SJSA1 (cell line): ENCODE measurements around the gene HNRNPAB. TPM values are rescaled to one million over a fixed set of nuclear protein-coding genes. Genes with fewer than 3 reads are reported as not detected.
"Not testable (repeated sequence)": the region's sequence is repeated elsewhere in the genome, so short reads cannot be mapped to it uniquely, and the experiment has no call there.

ENCODE experiments used
- DNase-seq, 2 experiments: peaks; one replicate each; pipeline ENCODE4 v3.0.0-alpha.2; 2015 to 2020; ENCODE audit warnings: low spot score in 2 of 2, low read depth in 1 of 2
- H3K27ac ChIP-seq: fragments of 250-450 bp; sonication (Bioruptor Pico); 2 replicates; pipeline ENCODE4 v1.5.1; 2020; ENCODE audit warnings: mild to moderate bottlenecking, moderate library complexity
- H3K27me3 ChIP-seq: fragments of 250-450 bp; sonication (Bioruptor Pico); replicated peaks from 2 replicates; pipeline ENCODE4 v1.5.1; 2020; ENCODE audit warnings: mild to moderate bottlenecking, moderate library complexity
- H3K36me3 ChIP-seq: fragments of 250-450 bp; sonication (Bioruptor Pico); 2 replicates; pipeline ENCODE4 v1.5.1; 2020; ENCODE audit warnings: mild to moderate bottlenecking
- H3K4me1 ChIP-seq: fragments of 250-450 bp; sonication (Bioruptor Pico); replicated peaks from 2 replicates; pipeline ENCODE4 v1.6.1; 2021; ENCODE audit warnings: mild to moderate bottlenecking
- H3K4me3 ChIP-seq: fragments of 250-450 bp; sonication (Bioruptor Pico); 2 replicates; pipeline ENCODE4 v1.5.1; 2020; ENCODE audit warnings: mild to moderate bottlenecking
- H3K9me3 ChIP-seq: fragments of 250-450 bp; sonication (Bioruptor Pico); replicated peaks from 2 replicates; pipeline ENCODE4 v1.5.1; 2020; ENCODE audit warnings: mild to moderate bottlenecking
- total RNA-seq: library from RNA; depleted of rRNA; stranded (reverse); fragments of >200 nt; shearing (Covaris generic); gene quantifications from 2 replicates; pipeline ENCODE4 v1.2.3, GENCODE V29; 2014

HNRNPAB gene
- total RNA-seq, 1 experiment from 2014 or later: 181 TPM

DNA sequence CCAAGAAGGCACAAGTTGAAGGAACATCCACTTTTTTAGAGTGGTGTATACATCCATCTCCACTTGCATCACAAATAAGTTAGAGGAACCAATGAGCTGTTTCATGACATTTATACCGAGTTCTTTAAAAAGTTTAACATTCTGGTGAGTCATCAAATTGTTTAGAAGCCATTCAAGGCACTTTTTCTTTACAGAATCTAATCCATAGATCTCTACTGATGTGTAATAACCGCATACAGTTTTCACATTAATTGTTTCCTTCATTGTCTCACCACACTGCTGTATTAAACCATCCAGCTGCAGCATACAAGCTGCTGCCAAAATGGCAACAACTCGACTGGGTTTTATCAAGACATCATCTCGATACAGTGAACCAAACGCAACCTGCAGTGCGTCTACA, 17.9 kb upstream of the HNRNPAB start:
- DNase-seq: no peak
- Histone ChIP-seq H3K36me3 (no peaks in the 10 kb centered on the region), H3K4me1 (no peaks in the 10 kb centered on the region), H3K4me3 (no peak overlapping the region), H3K9me3 (no peaks in the 10 kb centered on the region), H3K27ac (no peak overlapping the region), H3K27me3 (peaks cover 8% of the 10 kb centered on the region; the same call in 1 of the 2 replicates)

DNA sequence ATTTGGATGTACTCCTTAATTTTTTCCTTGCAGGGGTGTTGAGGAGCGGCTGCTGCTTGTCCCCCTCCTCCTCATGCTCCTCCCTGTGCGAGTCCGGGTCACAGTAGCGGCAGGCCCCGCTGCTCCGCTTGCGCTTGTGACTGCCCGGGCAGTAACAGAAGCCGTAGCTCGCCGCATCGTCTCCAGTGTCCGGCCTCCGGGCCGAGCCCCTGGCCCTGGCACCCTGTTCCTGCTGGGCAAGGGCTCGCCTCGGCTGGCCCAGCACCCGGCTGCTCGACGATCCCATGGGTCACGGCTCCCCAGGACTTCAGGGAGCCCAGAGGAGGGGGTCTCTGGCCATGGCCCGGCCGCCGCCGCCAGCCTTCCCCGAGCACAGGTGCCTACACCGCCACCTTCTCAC, 17.3 kb upstream of the HNRNPAB start, which contains the start of gene GMCL2:
Gene GMCL2 (minus strand): TSS at position 358 of the 400 bp plus-strand sequence. CDS start 72 bp downstream, at position 286.
- Histone ChIP-seq H3K36me3 (no peaks in the 10 kb centered on the region), H3K27ac (no peak within 1 kb of the TSS), H3K9me3 (no peaks in the 10 kb centered on the region), H3K4me1 (no peaks in the 10 kb centered on the region), H3K27me3 (peaks cover 8% of the 10 kb centered on the region; the same call in 1 of the 2 replicates), H3K4me3 (no peak within 1 kb of the TSS)
- no peak for DNase-seq

- H3K9me3 ChIP-seq: 0 out of 2 replicates have a peak, but pooled peaks cover 3% of the 10 kb centered on the region
- no peak overlapping the region for H3K27ac ChIP-seq
- peaks cover 15% of the 10 kb centered on the region; the same call in 1 of the 2 replicates for H3K27me3 ChIP-seq
- DNase-seq: no peak
- no peak overlapping the region for H3K4me3 ChIP-seq
- H3K4me1 ChIP-seq: no peaks in the 10 kb centered on the region
- no peaks in the 10 kb centered on the region for H3K36me3 ChIP-seq
These were observed 14.9 kb upstream of the HNRNPAB start for GRCh38 chr5:178189433-178189832.

DNA sequence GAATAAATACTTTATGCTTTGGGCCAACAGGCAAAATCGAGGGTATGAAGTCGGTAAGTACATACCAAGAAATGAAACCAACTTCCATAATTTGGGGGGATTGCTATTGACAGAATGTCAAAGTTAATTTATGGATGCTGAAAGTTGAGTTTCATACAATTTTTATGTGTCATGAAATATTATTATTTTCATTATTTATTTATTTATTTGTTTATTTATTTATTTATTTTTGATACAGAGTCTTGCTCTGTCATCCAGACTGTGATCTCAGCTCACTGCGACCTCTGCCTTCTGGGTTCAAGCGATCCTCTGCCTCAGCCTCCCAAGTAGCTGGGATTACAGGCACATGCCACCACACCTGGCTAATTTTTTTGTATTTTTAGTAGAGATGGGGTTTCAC, 12.7 kb upstream of the HNRNPAB start:
- H3K9me3 ChIP-seq: 0 out of 2 replicates have a peak, but pooled peaks cover 3% of the 10 kb centered on the region
- H3K27ac ChIP-seq: no peak overlapping the region
- no peaks in the 10 kb centered on the region for H3K36me3 ChIP-seq
- DNase-seq: no peak
- H3K4me3 ChIP-seq: no peak overlapping the region
- H3K4me1 ChIP-seq: no peaks in the 10 kb centered on the region
- H3K27me3 ChIP-seq: peaks cover 17% of the 10 kb centered on the region; the same call in 1 of the 2 replicates

DNA sequence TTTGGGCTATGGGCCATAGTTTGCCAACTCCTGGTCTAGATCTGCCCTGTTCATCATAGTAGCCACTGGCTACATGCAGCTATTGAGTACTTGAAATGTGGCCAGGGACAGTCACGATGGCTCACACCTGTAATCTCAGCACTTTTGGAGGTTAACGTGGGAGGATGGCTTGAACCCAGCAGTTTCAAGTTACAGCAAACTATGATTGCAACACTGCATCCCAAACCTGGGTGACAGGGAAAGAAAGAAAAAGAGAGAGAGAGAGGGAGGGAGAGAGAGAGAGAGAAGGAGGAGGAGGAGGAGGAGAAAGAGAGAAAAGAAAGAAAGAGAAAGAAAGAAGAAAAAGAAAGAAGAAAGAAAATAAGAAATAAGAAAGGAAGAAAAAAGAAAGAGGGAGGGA, 12.1 kb upstream of the HNRNPAB start:
- Histone ChIP-seq H3K4me3 (no peak overlapping the region), H3K4me1 (no peaks in the 10 kb centered on the region), H3K27me3 (peaks cover 17% of the 10 kb centered on the region; the same call in 1 of the 2 replicates), H3K9me3 (0 out of 2 replicates have a peak, but pooled peaks cover 3% of the 10 kb centered on the region), H3K27ac (no peak overlapping the region), H3K36me3 (no peaks in the 10 kb centered on the region)
- DNase-seq: no peak

- H3K9me3 ChIP-seq: 0 out of 2 replicates have a peak, but pooled peaks cover 3% of the 10 kb centered on the region
- no peak for DNase-seq
These were observed 11.5 kb upstream of the HNRNPAB start for GRCh38 chr5:178192787-178193186.

DNA sequence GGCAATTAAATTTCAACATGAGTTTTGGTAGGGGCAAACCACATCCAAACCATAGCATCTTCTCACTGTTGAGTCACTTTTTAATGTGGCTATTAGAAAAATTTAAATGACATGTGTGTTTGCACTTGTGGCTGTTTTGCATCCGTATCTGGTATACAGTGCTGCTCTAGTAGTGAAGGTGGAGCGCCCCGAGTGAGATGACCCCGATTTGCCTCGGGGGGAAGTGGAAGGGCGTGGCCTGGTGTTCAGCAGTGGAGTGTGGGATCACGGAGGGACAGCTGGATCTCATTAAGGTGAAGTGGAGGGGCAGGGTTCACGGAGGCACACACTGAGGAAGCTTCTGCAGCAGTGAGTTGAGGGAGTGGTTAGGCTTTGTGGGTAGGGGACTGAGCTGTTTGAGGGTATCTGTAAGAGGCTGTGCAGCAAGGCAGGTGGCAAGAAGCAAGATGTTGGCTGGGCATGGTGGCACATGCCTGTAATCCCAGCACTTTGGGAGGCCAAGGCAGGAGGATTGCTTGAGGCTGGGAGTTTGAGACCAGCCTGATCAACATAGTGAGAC, 11.0 kb upstream of the HNRNPAB start:
- peaks cover 17% of the 10 kb centered on the region; the same call in 1 of the 2 replicates for H3K27me3 ChIP-seq
- DNase-seq: no peak
- H3K36me3 ChIP-seq: no peaks in the 10 kb centered on the region
- no peaks in the 10 kb centered on the region for H3K4me1 ChIP-seq
- no peak overlapping the region for H3K27ac ChIP-seq
- 0 out of 2 replicates have a peak, but pooled peaks cover 3% of the 10 kb centered on the region for H3K9me3 ChIP-seq
- H3K4me3 ChIP-seq: no peak overlapping the region

More at GRCh38 chr5:178192787-178193186, 11.5 kb upstream of the HNRNPAB start:
- no peaks in the 10 kb centered on the region for H3K4me1 ChIP-seq
- no peaks in the 10 kb centered on the region for H3K36me3 ChIP-seq
- no peak overlapping the region for H3K4me3 ChIP-seq
- H3K27me3 ChIP-seq: peaks cover 17% of the 10 kb centered on the region; the same call in 1 of the 2 replicates
- no peak overlapping the region for H3K27ac ChIP-seq

GRCh38 chr5:178194026-178194425, 10.3 kb upstream of the HNRNPAB start:
- no peaks in the 10 kb centered on the region for H3K4me1 ChIP-seq
- no peaks in the 10 kb centered on the region for H3K36me3 ChIP-seq
- 0 out of 2 replicates have a peak, but pooled peaks cover 3% of the 10 kb centered on the region for H3K9me3 ChIP-seq
- no peak overlapping the region for H3K27ac ChIP-seq
- no peak for DNase-seq
- H3K4me3 ChIP-seq: no peak overlapping the region
- peaks cover 17% of the 10 kb centered on the region; the same call in 1 of the 2 replicates for H3K27me3 ChIP-seq

GRCh38 chr5:178196281-178196812, 8.0 kb upstream of the HNRNPAB start:
- no peak overlapping the region for H3K4me3 ChIP-seq

GRCh38 chr5:178196986-178197385, 7.3 kb upstream of the HNRNPAB start:
- Histone ChIP-seq H3K27ac (no peak overlapping the region), H3K27me3 (peaks cover 14% of the 10 kb centered on the region; the same call in 1 of the 2 replicates), H3K4me1 (no peaks in the 10 kb centered on the region), H3K9me3 (0 out of 2 replicates have a peak, but pooled peaks cover 3% of the 10 kb centered on the region), H3K36me3 (no peaks in the 10 kb centered on the region), H3K4me3 (no peak overlapping the region)
- DNase-seq: no peak

More at GRCh38 chr5:178196281-178196812, 8.0 kb upstream of the HNRNPAB start:
- Histone ChIP-seq H3K27ac (no peak overlapping the region), H3K9me3 (0 out of 2 replicates have a peak, but pooled peaks cover 3% of the 10 kb centered on the region), H3K4me1 (no peaks in the 10 kb centered on the region), H3K27me3 (peaks cover 14% of the 10 kb centered on the region; the same call in 1 of the 2 replicates), H3K36me3 (no peaks in the 10 kb centered on the region)
- DNase-seq: no peak

- not testable (repeated sequence) for H3K4me3 ChIP-seq, H3K36me3 ChIP-seq, DNase-seq, H3K27ac ChIP-seq, H3K9me3 ChIP-seq, H3K4me1 ChIP-seq
- H3K27me3 ChIP-seq: peaks cover 14% of the 10 kb centered on the region; the same call in 1 of the 2 replicates
These were observed 6.2 kb upstream of the HNRNPAB start for GRCh38 chr5:178198151-178198550.

DNA sequence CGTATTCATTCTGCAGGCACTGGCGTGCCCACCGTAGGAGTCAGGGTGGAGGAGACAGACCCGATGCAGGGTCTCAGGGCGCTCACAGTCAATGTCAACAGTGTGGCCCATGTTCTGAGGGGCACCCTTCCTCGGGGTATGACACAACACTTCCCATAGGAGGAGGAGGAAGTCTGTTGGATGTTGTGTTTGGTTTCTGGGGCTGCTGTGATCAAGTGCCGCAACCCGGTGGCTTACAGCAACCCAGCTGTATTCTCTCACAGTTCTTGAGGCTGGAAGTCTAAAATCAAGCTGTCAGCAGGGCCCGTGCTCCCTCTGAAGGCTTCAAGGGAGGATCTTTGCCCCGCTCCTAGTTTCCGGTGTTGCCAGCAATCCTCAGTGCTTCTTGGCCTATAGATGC, 5.6 kb upstream of the HNRNPAB start:
- peaks cover under 1% of the 10 kb centered on the region for H3K4me1 ChIP-seq
- peaks cover 3% of the 10 kb centered on the region; the same call in 1 of the 2 replicates for H3K9me3 ChIP-seq
- H3K27ac ChIP-seq: no peak overlapping the region
- no peaks in the 10 kb centered on the region for H3K36me3 ChIP-seq
- no peak overlapping the region for H3K4me3 ChIP-seq
- no peak for DNase-seq
- peaks cover 14% of the 10 kb centered on the region; the same call in 1 of the 2 replicates for H3K27me3 ChIP-seq

GRCh38 chr5:178199581-178200434, 4.5 kb upstream of the HNRNPAB start:
- H3K36me3 ChIP-seq: peaks cover 5% of the 10 kb centered on the region
- peaks cover 4% of the 10 kb centered on the region; the same call in 1 of the 2 replicates for H3K9me3 ChIP-seq
- H3K27ac ChIP-seq: no peak overlapping the region
- H3K4me3 ChIP-seq: no peak overlapping the region
- peaks cover 5% of the 10 kb centered on the region for H3K4me1 ChIP-seq
- peaks cover 3% of the 10 kb centered on the region; the same call in 1 of the 2 replicates for H3K27me3 ChIP-seq
- DNase-seq: no peak
